Fibroblast of skin of abdomen (primary cell): Measurements from ENCODE around the gene ABCG1. TPM values are rescaled to one million over a fixed set of nuclear protein-coding genes. Genes with fewer than 3 reads are reported as not detected.
"Not testable (repeated sequence)": the region's sequence is repeated elsewhere in the genome, so short reads cannot be mapped to it uniquely, and the experiment has no call there.

Experiments
- DNase-seq: peaks from one replicate; pipeline ENCODE4 v3.0.0-alpha.2; 2013
- polyA plus RNA-seq, 2 experiments: library from polyadenylated mRNA; unstranded; fragments of 120-200 nt; gene quantifications; one replicate each; pipeline ENCODE4 v1.2.1, GENCODE V29; 2013; ENCODE audit not compliant: insufficient read length in 2 of 2

The ABCG1 gene
- polyA plus RNA-seq (2013, experiment 1 of 2; ENCODE audit: insufficient read length), result 1.3 TPM
- 1.2 TPM for polyA plus RNA-seq (2013, experiment 2 of 2; ENCODE audit: insufficient read length)

DNA sequence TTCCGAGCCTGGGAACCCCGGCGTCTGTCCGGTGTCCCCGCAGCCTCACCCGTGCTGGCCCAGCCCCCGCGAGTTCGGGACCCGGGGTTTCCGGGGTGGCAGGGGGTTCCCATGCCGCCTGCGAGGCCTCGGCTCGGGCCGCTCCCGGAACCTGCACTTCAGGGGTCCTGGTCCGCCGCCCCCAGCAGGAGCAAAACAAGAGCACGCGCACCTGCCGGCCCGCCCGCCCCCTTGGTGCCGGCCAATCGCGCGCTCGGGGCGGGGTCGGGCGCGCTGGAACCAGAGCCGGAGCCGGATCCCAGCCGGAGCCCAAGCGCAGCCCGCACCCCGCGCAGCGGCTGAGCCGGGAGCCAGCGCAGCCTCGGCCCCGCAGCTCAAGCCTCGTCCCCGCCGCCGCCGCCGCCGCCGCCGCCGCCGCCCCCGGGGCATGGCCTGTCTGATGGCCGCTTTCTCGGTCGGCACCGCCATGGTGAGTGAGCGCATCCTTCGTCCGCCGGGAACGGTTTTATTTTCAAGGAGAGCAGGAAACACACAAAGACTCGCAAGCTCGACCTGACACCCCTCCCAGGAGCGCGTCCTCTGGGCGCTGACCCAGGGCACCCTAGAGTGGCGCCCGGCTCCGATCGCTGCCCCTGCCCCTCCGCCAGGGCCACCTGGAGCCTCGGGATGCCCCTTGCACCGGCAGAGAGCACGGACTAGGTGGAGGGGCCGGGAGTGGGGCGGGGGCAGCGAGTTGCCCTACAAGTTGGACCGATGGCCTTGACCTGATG is at the start of gene ABCG1:
TSS of gene ABCG1 (plus strand) at position 305 of the 770 bp plus-strand sequence. CDS start at position 428, 123 bp downstream.
- DNase-seq, result no peak

DNA sequence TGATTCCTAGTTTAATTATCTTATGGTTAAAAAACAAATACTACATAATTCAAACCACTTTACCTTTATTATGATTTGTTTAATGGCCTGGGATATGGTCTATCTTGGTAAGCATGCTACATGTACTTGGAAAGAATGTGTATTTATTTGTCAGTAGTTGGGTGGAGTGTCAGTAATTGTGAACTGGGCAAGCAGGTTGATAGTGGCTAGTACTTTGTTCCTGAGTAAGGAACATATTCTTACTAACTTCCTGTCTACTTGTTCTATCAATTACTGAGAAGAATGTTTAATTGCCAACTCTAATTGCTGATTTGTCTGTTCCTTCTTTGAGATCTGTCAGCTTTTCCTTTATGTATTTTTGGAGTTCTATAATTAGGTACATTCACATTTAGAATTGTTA is 49.2 kb upstream of the ABCG1 start:
- no peak for DNase-seq

GRCh38 chr21:42171091-42172053 is 47.6 kb upstream of the ABCG1 start:
- no peak for DNase-seq

DNA sequence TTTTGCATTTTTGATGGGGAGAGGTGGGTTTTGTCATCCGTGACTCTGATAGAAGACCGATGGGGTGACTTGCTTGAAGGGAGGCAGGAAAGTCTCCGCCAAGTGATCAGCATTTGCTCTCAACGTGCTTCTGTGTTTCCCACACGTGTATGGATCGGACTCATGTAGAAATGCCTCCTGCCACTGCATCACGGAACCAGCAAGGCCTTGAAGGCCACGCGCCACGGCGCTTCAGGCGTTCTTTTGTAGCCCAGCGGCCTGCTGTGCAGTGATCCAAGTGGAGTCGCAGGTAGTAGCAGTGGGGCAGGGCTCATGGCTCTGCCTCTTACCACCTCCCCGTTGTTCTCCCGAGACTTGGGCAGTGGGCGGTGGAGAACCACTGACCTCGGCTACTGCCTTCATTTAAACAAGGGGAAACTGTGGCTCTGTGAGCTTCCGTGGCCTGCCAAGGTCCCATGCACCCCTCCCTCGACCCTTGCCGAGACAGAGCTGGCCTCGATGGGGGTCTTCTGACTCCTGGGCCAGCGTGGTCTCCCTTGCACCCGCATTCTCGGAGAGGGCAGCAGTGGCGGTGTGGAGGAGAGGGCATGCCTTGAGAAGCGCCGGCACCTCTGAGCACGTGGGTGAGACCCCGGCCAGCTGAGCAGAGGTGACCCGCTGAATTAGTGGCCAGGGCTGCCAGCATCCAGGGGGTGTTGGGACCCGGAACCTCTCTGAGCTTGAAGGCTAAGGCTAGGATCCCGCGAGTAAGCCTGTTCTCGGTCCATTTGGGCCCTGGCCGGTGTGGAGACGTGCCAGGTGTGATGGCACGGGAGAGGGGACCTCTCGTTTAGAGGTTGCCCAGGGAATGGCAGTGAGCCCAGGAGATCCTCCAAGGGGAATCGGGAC is 46.1 kb upstream of the ABCG1 start:
- DNase-seq, result no peak

DNA sequence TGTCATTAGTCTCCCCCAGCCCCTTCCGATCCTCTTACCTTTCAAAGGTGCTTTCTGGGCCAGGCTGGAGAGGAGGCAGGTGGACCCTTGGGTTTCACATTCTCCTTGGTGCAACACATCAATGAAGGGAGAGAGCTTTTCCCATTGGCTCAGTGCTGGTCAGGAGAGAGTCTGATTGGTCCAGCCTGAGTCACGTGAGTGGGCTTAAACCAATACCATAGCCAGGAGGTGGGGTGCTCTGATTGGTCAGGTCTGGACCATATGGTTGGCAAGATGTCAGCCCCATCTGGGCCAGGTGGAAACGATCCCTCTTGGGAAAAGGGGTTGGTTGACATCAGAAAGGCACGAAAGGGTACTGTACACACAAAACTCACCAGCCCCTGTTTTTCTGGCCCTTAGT is 44.8 kb upstream of the ABCG1 start:
- no peak for DNase-seq

- DNase-seq, result no peak
Measured at GRCh38 chr21:42175110-42175710, 43.7 kb upstream of the ABCG1 start.

- DNase-seq, result no peak
Measured at GRCh38 chr21:42176859-42177258, 42.1 kb upstream of the ABCG1 start.

- DNase-seq, result no peak
Measured at GRCh38 chr21:42179316-42179715, 39.6 kb upstream of the ABCG1 start.

GRCh38 chr21:42180001-42180400 is 38.9 kb upstream of the ABCG1 start:
- not testable (repeated sequence) for DNase-seq

GRCh38 chr21:42182713-42183371 is 36.1 kb upstream of the ABCG1 start:
- DNase-seq, result no peak

DNA sequence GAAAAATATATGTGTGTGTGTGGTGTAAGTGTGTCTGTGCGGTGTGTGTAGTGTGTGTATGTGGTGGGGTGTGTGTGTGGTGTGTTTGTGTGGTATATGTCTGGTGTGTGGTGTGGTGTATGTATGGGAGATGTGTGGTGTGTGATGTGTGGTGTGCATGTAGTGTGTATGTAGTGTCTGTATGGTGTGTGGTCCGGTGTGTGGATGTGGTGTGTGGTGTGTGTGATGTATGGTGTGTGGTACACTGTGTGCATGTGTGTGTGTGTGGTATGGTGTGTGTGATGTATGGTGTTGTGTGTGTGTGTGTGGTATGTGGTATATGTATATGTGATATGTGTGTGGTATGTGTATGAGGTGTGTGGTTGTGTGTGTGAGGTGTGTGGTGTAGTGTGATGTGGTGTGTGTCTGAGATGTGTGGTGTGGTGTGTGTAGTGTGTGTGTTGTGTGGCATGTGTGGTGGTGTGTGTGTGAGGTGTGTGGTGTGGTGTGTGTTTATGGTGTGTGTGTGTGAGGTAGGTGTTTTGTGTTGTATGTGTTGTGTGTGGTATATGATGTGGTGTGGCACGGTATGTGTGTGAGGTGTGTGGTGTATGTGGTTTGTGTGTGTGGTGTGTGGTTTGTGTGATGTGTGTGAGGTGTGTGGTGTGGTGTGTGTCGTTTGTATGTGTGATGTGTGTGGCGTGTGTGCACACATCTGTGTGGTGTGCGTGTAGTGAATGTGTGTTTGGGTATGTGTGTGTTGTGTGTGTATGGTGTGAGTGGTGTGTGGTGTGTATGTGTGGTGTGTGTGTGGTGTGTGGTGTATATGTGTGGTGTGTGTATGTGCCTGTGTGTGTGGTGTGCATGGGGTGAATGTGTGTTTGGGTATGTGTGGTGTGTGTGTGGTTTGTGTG is 35.3 kb upstream of the ABCG1 start:
- DNase-seq, result no peak

GRCh38 chr21:42186591-42186990 is 32.3 kb upstream of the ABCG1 start:
- no peak for DNase-seq

- DNase-seq, result peak; percentile 43
Measured at GRCh38 chr21:42187976-42188653, 30.8 kb upstream of the ABCG1 start.

- DNase-seq, result no peak
Measured at GRCh38 chr21:42188663-42189062, 30.3 kb upstream of the ABCG1 start.

DNA sequence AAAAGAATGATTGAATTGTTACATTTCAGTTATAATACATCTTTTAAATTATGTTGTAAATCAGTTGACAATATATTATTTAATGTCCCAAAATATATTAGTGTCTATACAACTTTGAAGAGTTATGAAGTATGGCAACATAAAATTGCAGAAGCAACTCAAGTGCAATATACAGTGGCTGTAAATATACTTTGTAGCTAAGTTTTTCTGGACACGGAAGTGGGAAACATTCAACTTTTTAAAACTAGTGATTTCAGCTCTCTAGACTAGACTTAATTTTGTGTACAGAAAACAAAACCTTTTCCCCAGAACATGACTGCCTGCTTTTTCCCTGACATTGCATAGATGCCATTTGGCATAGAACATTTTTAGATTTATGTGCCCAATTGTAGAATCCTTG is 29.5 kb upstream of the ABCG1 start:
- no peak for DNase-seq

DNA sequence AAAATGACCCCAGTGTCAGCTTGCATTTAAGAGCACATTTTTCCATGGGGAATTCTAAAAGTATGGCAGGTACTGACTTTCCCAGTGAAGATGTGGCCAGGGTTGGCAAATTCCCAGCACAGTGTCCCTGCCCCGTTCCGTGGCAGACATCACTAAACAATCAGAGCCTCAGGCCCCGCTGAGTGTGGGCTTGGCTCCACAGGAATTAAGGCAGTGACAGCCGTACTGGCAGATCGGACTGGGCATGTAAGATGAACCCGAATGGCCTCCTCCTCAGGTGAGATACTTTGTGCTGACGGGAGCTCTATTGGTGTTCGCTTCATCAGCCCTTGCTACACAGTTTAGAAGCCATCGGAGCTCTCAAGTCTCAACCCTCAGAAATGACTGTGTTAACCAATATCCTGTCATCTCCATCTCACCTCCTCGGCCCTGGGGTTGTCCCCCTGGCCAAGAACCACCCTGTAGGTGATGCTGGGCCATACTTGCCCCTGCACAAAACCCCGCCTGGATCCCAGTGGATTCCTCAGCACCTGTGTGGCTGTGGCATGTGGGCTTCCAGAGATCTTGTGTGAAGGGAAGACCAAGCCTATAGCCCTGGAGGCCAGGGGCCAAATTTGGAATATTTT is 29.0 kb upstream of the ABCG1 start:
- no peak for DNase-seq

DNA sequence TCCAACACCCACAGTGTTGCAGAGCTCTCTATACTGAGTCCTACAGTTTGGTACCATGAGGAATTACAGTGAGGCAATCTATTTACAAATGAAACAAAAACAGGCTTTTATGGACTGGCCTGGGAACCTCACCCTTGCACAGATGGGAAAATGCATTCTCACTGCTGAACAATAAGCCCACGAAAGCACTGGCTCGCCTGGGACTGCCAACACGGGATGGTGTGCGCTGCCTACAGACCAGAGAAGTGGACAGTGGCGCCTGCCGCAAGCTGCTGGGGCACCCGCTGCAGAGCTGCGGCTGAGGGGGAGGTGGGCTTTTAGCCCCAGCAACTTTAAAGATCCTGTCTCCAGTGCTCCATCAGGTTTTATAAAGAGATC is 28.5 kb upstream of the ABCG1 start:
- no peak for DNase-seq

DNA sequence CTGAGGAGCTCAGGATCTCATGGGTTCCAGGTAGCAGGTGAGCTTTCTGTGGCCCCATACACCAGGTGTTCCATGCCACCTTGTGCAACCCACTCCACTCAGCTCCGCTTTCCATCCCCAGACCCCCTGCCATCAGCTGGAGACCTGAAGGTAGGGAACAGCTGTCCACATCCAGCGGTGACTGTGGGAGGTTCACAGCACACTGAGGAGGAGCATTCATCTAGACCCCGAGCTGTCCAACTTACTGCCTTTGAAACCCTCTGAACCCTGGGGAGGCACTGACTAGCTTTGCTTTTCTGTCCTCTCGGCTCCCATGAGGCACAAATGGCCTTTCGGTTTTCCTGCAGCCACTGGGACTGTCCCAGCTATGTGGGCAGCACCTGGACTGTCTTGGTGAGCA is 27.9 kb upstream of the ABCG1 start:
- DNase-seq, result no peak
